ENCODE data around the gene MED27. TPM values are rescaled to one million over a fixed set of nuclear protein-coding genes. Genes with fewer than 3 reads are reported as not detected.

MED27 gene
- total RNA-seq, 1 experiment from 2014 or later, result 30.4 TPM

DNA sequence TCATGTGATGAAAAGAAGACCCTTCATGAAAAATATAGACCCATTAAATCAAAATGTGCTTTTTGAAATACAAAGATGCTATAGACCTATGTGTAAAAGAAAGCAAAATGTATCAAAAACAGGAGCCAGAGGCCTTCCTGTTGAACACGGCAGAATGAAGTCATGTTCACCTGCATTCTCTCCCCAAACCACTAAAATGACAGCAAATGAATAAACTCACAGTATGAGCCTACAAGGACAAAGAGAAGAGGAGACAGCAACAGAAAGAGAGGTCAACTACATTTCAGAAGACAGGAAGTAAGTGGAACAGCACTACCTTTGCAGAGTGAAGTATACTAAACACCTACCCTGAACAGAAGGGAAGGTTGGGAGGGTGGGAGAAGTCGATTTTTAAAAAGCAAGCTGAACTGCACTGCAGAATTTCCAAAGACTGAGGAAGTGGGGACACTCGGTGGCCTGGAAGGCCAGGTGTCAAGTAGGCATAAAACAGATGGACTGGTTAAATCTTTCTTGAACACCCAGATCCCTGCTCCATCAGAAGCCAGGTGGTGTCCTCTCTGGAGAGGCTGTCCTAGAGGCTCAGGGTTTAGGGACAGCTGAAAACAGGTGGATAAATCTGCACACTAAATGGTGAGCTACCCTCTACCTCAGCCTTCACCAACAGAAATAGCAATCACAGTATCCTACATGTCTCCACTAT lies 48.9 kb downstream of the MED27 start:
- POLR2A ChIA-PET, result no interaction called here

DNA sequence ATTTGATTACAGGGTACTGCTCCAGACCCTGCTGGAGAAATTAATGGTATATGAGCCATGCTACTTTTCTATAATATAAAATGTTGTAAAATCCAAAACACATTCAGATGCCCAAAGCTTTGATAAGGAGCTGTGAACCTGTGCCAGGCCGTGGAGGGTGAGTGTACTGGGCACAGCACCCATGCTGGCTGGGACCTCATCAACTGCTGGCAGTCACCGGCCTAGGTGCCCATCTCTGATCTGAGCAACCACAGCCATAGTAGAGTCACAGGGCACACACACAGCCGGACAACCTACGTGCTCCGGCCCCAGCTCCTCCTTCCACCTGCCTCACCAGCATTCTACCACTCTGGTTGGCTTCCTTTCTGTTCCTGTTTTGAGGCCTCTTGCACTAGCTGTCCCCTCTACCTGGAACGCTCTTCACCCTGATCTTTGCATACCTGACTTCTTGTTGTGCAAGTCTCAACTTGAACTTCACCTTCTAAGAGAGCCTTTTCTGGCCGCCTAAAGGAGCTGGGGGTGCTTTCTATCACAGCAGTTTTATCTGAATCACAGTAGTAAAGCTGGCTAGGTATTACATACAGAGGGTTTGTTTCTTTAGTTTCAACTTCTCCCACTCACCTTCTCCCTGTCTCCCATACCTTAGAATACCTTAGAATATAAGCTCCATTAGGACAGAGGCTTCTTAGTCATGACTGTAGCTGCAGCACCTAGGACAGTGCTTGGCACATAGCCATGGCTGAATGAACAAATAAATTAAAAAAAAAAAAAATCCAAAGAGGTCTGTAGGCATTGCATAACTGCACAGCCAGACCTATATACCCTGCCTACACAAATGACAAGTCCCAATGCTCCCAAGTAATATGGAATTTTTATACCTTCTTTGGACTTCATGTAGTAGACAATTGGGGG lies 51.7 kb downstream of the MED27 start:
- no peaks in the 10 kb centered on the region for H3K27me3 Mint-ChIP-seq (ENCODE audit: insufficient read depth, unreplicated experiment)
- no peak for DNase-seq
- POLR2A ChIA-PET, result no interaction called here

More for the DNA sequence above, 48.9 kb downstream of the MED27 start:
- TF ChIP-seq, protein P1, sequence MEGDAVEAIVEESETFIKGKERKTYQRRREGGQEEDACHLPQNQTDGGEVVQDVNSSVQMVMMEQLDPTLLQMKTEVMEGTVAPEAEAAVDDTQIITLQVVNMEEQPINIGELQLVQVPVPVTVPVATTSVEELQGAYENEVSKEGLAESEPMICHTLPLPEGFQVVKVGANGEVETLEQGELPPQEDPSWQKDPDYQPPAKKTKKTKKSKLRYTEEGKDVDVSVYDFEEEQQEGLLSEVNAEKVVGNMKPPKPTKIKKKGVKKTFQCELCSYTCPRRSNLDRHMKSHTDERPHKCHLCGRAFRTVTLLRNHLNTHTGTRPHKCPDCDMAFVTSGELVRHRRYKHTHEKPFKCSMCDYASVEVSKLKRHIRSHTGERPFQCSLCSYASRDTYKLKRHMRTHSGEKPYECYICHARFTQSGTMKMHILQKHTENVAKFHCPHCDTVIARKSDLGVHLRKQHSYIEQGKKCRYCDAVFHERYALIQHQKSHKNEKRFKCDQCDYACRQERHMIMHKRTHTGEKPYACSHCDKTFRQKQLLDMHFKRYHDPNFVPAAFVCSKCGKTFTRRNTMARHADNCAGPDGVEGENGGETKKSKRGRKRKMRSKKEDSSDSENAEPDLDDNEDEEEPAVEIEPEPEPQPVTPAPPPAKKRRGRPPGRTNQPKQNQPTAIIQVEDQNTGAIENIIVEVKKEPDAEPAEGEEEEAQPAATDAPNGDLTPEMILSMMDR (IDR thresholded peaks at IDR 0.05; ENCODE audit: insufficient read depth in 1 of 2, low read depth in 1 of 2, low read length in 1 of 2, severe bottlenecking in 1 of 2, unreplicated experiment in 1 of 2), result no peak
- peaks cover 33% of the 10 kb centered on the region for H3K4me1 Mint-ChIP-seq (ENCODE audit: low read depth, unreplicated experiment)
- no peaks in the 10 kb centered on the region for H3K36me3 Mint-ChIP-seq (ENCODE audit: insufficient read depth, unreplicated experiment)
- Histone ChIP-seq H3K9me3 (no peaks in the 10 kb centered on the region), H3K36me3 (ENCODE audit: control insufficient read depth, insufficient read depth, low read length) (no peaks in the 10 kb centered on the region; the same call in 1 of the 2 replicates), H3K4me1 (peaks cover 26% of the 10 kb centered on the region), H3K27me3 (replicated peaks; ENCODE audit: control insufficient read depth, insufficient read depth, low read length) (no peaks in the 10 kb centered on the region), H3K4me3 (ENCODE audit: low read depth, low read length) (no peak overlapping the region)
- no peak for DNase-seq
- peak overlapping the region; percentile 21 for H3K27ac Mint-ChIP-seq (ENCODE audit: unreplicated experiment)
- no TSS peak for BruUV-seq (replicated peaks)
- CTCF ChIA-PET, result no interaction called here
- no peak overlapping the region for H3K4me3 Mint-ChIP-seq (ENCODE audit: unreplicated experiment)
- intact Hi-C loops (cut with micrococcal nuclease; ENCODE audit: unreplicated experiment), result no loop called here
- H3K27me3 Mint-ChIP-seq (ENCODE audit: insufficient read depth, unreplicated experiment), result no peaks in the 10 kb centered on the region
- no peaks in the 10 kb centered on the region for H3K9me3 Mint-ChIP-seq (ENCODE audit: unreplicated experiment)

More for the DNA sequence above, 51.7 kb downstream of the MED27 start:
- no peak overlapping the region for H3K27ac Mint-ChIP-seq (ENCODE audit: unreplicated experiment)
- TF ChIP-seq, protein P1 (IDR thresholded peaks at IDR 0.05; ENCODE audit: insufficient read depth in 1 of 2, low read depth in 1 of 2, low read length in 1 of 2, severe bottlenecking in 1 of 2, unreplicated experiment in 1 of 2), result no peak
- no peaks in the 10 kb centered on the region for H3K9me3 ChIP-seq
- no peak overlapping the region for H3K4me3 Mint-ChIP-seq (ENCODE audit: unreplicated experiment)
- intact Hi-C loops (cut with micrococcal nuclease; ENCODE audit: unreplicated experiment), result no loop called here
- no peaks in the 10 kb centered on the region for H3K36me3 Mint-ChIP-seq (ENCODE audit: insufficient read depth, unreplicated experiment)
- no TSS peak for BruUV-seq (replicated peaks)
- H3K9me3 Mint-ChIP-seq (ENCODE audit: unreplicated experiment), result no peaks in the 10 kb centered on the region
- H3K4me3 ChIP-seq (ENCODE audit: low read depth, low read length), result no peak overlapping the region
- CTCF ChIA-PET, result no interaction called here
- peaks cover 11% of the 10 kb centered on the region; the same call in 1 of the 2 replicates for H3K4me1 ChIP-seq
- peaks cover 32% of the 10 kb centered on the region for H3K4me1 Mint-ChIP-seq (ENCODE audit: low read depth, unreplicated experiment)
- no peaks in the 10 kb centered on the region for H3K27me3 ChIP-seq (replicated peaks; ENCODE audit: control insufficient read depth, insufficient read depth, low read length)
- H3K36me3 ChIP-seq (ENCODE audit: control insufficient read depth, insufficient read depth, low read length), result no peaks in the 10 kb centered on the region; the same call in 1 of the 2 replicates
